OCI-LY7 (cell line): ENCODE data around the gene CD22. TPM values are rescaled to one million over a fixed set of nuclear protein-coding genes. Genes with fewer than 3 reads are reported as not detected.
A peak's percentile ranks its signal among the peaks of the same experiment; 100 is the strongest.

ENCODE experiments used
- BruUV-seq: library from RNA; stranded (reverse); fragments of 400-500 nt; replicated peaks from 2 replicates; lab custom pipeline; 2021; lab: Mats Ljungman, UMichigan
- CTCF ChIA-PET: fragments of 300-600 bp; sonication (Branson Sonifier 250); formaldehyde crosslinking; loops from one replicate; lab custom pipeline; 2022; ENCODE audit warnings: antibody characterized with exemption; ENCODE audit not compliant: unreplicated experiment; lab: Charles Lee
- POLR2A ChIA-PET: fragments of 300-600 bp; sonication (Branson Sonifier 250); formaldehyde crosslinking; loops from one replicate; lab custom pipeline; 2022; ENCODE audit warnings: antibody characterized with exemption; lab: Charles Lee
- DNase-seq: peaks from one replicate; pipeline ENCODE4 v3.0.0-alpha.2; 2015; ENCODE audit warnings: low spot score
- H2AFZ ChIP-seq: fragments of 200-600 bp; sonication (generic), shearing (Covaris generic); 2 replicates; pipeline ENCODE4 v1.6.1; 2014; ENCODE audit warnings: mild to moderate bottlenecking, antibody characterized with exemption, low read length, moderate library complexity
- H3K27ac ChIP-seq: fragments of 200-600 bp; sonication (generic); 2 replicates; pipeline ENCODE4 v1.5.1; 2014; ENCODE audit warnings: mixed run types, low read depth, mild to moderate bottlenecking, moderate library complexity, low read length, inconsistent platforms; ENCODE audit not compliant: poor library complexity, severe bottlenecking
- H3K36me3 ChIP-seq: fragments of 200-600 bp; sonication (generic); 2 replicates; pipeline ENCODE4 v1.6.1; 2014; ENCODE audit warnings: mild to moderate bottlenecking, antibody characterized with exemption, low read length, moderate library complexity, mixed read lengths; ENCODE audit not compliant: insufficient read depth
- H3K4me1 ChIP-seq: fragments of 200-600 bp; sonication (generic); 2 replicates; pipeline ENCODE4 v1.5.1; 2014; ENCODE audit warnings: mild to moderate bottlenecking, low read length; ENCODE audit not compliant: insufficient read depth, poor library complexity, severe bottlenecking
- H3K4me2 ChIP-seq: fragments of 200-600 bp; sonication (generic); 2 replicates; pipeline ENCODE4 v1.6.1; 2014; ENCODE audit warnings: mild to moderate bottlenecking, low read length
- H3K4me3 ChIP-seq: fragments of 200-600 bp; sonication (generic); 2 replicates; pipeline ENCODE4 v1.5.1; 2014; ENCODE audit warnings: mild to moderate bottlenecking, low read depth, low read length; ENCODE audit not compliant: poor library complexity, severe bottlenecking
- H3K79me2 ChIP-seq: fragments of 200-600 bp; sonication (generic); 2 replicates; pipeline ENCODE4 v1.6.1; 2016; ENCODE audit warnings: low read depth, mild to moderate bottlenecking, low read length, moderate library complexity, mixed read lengths; ENCODE audit not compliant: insufficient read depth
- H3K9me2 ChIP-seq: fragments of 200-600 bp; sonication (generic); 2 replicates; pipeline ENCODE4 v1.6.1; 2016; ENCODE audit warnings: mild to moderate bottlenecking, low read length, mixed read lengths; ENCODE audit not compliant: insufficient read depth
- H3K9me3 ChIP-seq: fragments of 200-600 bp; sonication (generic); 2 replicates; pipeline ENCODE4 v1.6.1; 2014; ENCODE audit warnings: mild to moderate bottlenecking, mixed run types, low read length, mixed read lengths
- H4K20me1 ChIP-seq: fragments of 200-600 bp; sonication (generic); 2 replicates; pipeline ENCODE4 v1.6.1; 2014; ENCODE audit warnings: mild to moderate bottlenecking, antibody characterized with exemption, low read length, moderate library complexity, mixed read lengths; ENCODE audit not compliant: insufficient read depth
- CTCF ChIP-seq: fragments of 200-600 bp; sonication (generic); conservative IDR thresholded peaks from 2 replicates; pipeline ENCODE4 v1.5.1; 2014; ENCODE audit warnings: mild to moderate bottlenecking, antibody characterized with exemption, low read length, moderate library complexity, mixed read lengths
- EZH2phosphoT487 ChIP-seq: fragments of 200-600 bp; sonication (generic); IDR thresholded peaks from 2 replicates; pipeline ENCODE4 v1.6.1; 2018; ENCODE audit warnings: low read depth, borderline replicate concordance, mild to moderate bottlenecking, mixed run types, antibody characterized with exemption, low read length, moderate library complexity, mixed read lengths
- intact Hi-C: fragments of 100-400 bp; cut with micrococcal nuclease; formaldehyde crosslinking; loops from one replicate; pipeline ENCODE4 v1.10.0; 2022; ENCODE audit not compliant: unreplicated experiment
- total RNA-seq, 2 experiments: library from RNA; depleted of rRNA in 1 of 2; stranded (reverse); fragments of >200 nt in 1 of 2; shearing (Covaris generic) in 1 of 2; gene quantifications; 2 replicates each; pipeline ENCODE4 v1.2.3, GENCODE V29; 2014 to 2022

The CD22 gene
- total RNA-seq, 2 experiments from 2014 or later: 413 to 972 TPM

GRCh38 chr19:35342430-35342829 is 13.4 kb downstream of the CD22 start:
- peaks cover 46% of the 10 kb centered on the region for H3K4me1 ChIP-seq
- TF ChIP-seq CTCF: no peak
- no peak overlapping the region for H2AFZ ChIP-seq
- BruUV-seq: no TSS peak
- H3K36me3 ChIP-seq: peaks cover 99% of the 10 kb centered on the region
- no peak for DNase-seq
- H4K20me1 ChIP-seq: no peaks in the 10 kb centered on the region; the same call in 1 of the 2 replicates
- no peaks in the 10 kb centered on the region for H3K9me3 ChIP-seq
- no peaks in the 10 kb centered on the region for H3K79me2 ChIP-seq
- no peak overlapping the region for H3K4me3 ChIP-seq
- no peak overlapping the region for H3K4me2 ChIP-seq
- H3K27ac ChIP-seq: no peak overlapping the region
- ChIA-PET CTCF (no interaction called here), POLR2A (interaction anchor here (1.0 kb wide), 1 partner anchor 12 kb away, joined by 4 read pairs; no protein-coding TSS in a partner anchor)
- H3K9me2 ChIP-seq: no peaks in the 10 kb centered on the region
- intact Hi-C loops: no loop called here

- DNase-seq: no peak
- H3K9me3 ChIP-seq: 0 out of 2 replicates have a peak, but pooled peaks cover 4% of the 10 kb centered on the region
Measured at GRCh38 chr19:35344511-35345031, 15.6 kb downstream of the CD22 start.

More at GRCh38 chr19:35344511-35345031, 15.6 kb downstream of the CD22 start:
- Histone ChIP-seq H3K27ac (peak overlapping the region; percentile 96), H3K4me1 (peaks cover 68% of the 10 kb centered on the region), H4K20me1 (no peaks in the 10 kb centered on the region; the same call in none of the 2 replicates), H2AFZ (no peak overlapping the region), H3K4me2 (peak overlapping the region; percentile 16; the same call in 1 of the 2 replicates), H3K79me2 (no peaks in the 10 kb centered on the region), H3K4me3 (no peak overlapping the region), H3K36me3 (peaks cover 98% of the 10 kb centered on the region), H3K9me2 (no peaks in the 10 kb centered on the region)
- TF ChIP-seq EZH2phosphoT487 (no peak), CTCF (no peak)
- POLR2A ChIA-PET: interaction anchor here (1.0 kb wide), 1 partner anchor 11 kb away, joined by 3 read pairs; no protein-coding TSS in a partner anchor
- intact Hi-C loops: no loop called here
- CTCF ChIA-PET: no interaction called here
- BruUV-seq: no TSS peak
